Thyroid gland (tissue), 4 donors: ENCODE measurements around the gene ENOX2.

Experiments used
- POLR2A ChIP-seq, 2 donors: fragments of 450-650 bp; IDR thresholded peaks; one replicate each; pipeline ENCODE4 v1.6.1; 2017; ENCODE audit warnings: antibody characterized with exemption in 2 of 2, mild to moderate bottlenecking in 2 of 2, moderate library complexity in 1 of 2
- TF ChIP-seq, protein P1 (sequence below), 6 experiments: fragments of 200-600 bp in 3 of 6; fragments of 450-650 bp in 3 of 6; sonication (generic) in 3 of 6; IDR thresholded peaks; one replicate each; pipeline ENCODE4 v1.5.1; 2016 to 2019; ENCODE audit warnings: antibody characterized with exemption in 6 of 6, mild to moderate bottlenecking in 2 of 6, inconsistent platforms in 1 of 6, moderate library complexity in 1 of 6

DNA sequence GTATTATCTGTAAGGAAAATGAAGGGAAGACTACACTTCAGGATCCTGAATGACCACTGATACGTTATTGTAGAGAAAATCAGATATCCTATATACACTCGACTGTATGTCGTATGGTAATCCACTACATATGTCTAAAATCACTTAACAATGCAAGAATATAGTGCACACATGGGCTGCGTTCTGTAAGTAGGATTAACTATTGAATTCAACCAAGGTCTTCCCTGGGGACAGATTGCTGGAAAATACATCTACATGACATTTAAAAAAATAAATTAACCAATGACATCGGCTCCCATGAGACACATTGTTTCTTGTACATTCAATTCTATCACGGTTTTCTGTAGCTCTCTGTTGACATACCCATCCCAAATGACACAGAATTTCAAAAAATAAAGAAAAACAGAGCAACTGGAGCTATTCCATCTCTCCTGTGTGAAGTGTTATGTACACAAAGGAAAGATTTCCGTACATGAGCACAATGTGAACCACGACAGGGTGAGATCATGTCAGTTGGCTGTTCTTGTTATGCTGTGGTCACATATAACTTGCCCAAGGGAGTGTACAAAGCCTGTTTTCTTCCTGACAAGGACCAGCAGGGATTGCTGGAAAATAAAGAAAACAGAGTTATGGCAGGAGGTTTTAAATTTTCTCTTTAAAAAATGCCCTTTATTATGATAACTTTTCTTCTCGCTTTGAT, 6.1 kb downstream of the ENOX2 start:
- TF ChIP-seq, protein P1, sequence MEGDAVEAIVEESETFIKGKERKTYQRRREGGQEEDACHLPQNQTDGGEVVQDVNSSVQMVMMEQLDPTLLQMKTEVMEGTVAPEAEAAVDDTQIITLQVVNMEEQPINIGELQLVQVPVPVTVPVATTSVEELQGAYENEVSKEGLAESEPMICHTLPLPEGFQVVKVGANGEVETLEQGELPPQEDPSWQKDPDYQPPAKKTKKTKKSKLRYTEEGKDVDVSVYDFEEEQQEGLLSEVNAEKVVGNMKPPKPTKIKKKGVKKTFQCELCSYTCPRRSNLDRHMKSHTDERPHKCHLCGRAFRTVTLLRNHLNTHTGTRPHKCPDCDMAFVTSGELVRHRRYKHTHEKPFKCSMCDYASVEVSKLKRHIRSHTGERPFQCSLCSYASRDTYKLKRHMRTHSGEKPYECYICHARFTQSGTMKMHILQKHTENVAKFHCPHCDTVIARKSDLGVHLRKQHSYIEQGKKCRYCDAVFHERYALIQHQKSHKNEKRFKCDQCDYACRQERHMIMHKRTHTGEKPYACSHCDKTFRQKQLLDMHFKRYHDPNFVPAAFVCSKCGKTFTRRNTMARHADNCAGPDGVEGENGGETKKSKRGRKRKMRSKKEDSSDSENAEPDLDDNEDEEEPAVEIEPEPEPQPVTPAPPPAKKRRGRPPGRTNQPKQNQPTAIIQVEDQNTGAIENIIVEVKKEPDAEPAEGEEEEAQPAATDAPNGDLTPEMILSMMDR (IDR thresholded peaks at IDR 0.05), result no peak
- no peak for TF ChIP-seq POLR2A (IDR thresholded peaks at IDR 0.05)
